Osteoblast (primary cell): ENCODE results near the gene CTLA4. TPM values are rescaled to one million over a fixed set of nuclear protein-coding genes. Genes with fewer than 3 reads are reported as not detected.
A peak's percentile ranks its signal among the peaks of the same experiment; 100 is the strongest.

Experiments
- DNase-seq: peaks from one replicate; pipeline ENCODE4 v3.0.0; 2011; ENCODE audit warnings: low spot score, mixed read lengths; ENCODE audit not compliant: insufficient read length; ENCODE audit errors: missing footprints
- H2AFZ ChIP-seq: 2 replicates; pipeline ENCODE4 v1.6.0; 2011; ENCODE audit warnings: mild to moderate bottlenecking, low read length
- H3K27ac ChIP-seq: 2 replicates; pipeline ENCODE4 v1.5.1; 2011; ENCODE audit warnings: mild to moderate bottlenecking, low read depth, low read length, moderate library complexity
- H3K27me3 ChIP-seq: 2 replicates; pipeline ENCODE4 v1.6.0; 2012; ENCODE audit warnings: mild to moderate bottlenecking, control low read depth, inconsistent platforms, low read length, moderate library complexity; ENCODE audit not compliant: insufficient read depth
- H3K36me3 ChIP-seq: 2 replicates; pipeline ENCODE4 v1.5.1; 2011; ENCODE audit warnings: mild to moderate bottlenecking, low read length, control low read depth, moderate library complexity; ENCODE audit not compliant: insufficient read depth
- H3K4me1 ChIP-seq: 2 replicates; pipeline ENCODE4 v1.5.1; 2011; ENCODE audit warnings: mild to moderate bottlenecking, low read length, control low read depth, moderate library complexity; ENCODE audit not compliant: insufficient read depth
- H3K4me2 ChIP-seq: 2 replicates; pipeline ENCODE4 v1.6.0; 2011; ENCODE audit warnings: mild to moderate bottlenecking, low read length; ENCODE audit not compliant: insufficient read depth
- H3K4me3 ChIP-seq: fragments of 200-600 bp; sonication (generic); 3 replicates; pipeline ENCODE4 v1.5.1; 2012; ENCODE audit warnings: mild to moderate bottlenecking, low read length, inconsistent platforms; ENCODE audit not compliant: insufficient read depth
- H3K79me2 ChIP-seq: 2 replicates; pipeline ENCODE4 v1.6.0; 2012; ENCODE audit warnings: mild to moderate bottlenecking, low read length, control low read depth, inconsistent platforms; ENCODE audit not compliant: insufficient read depth
- H3K9me3 ChIP-seq: 2 replicates; pipeline ENCODE4 v1.5.1; 2011; ENCODE audit warnings: low read depth, low read length, control low read depth
- H4K20me1 ChIP-seq: 2 replicates; pipeline ENCODE4 v1.6.0; 2012; ENCODE audit warnings: mild to moderate bottlenecking, low read length, control low read depth; ENCODE audit not compliant: insufficient read depth
- CTCF ChIP-seq: IDR thresholded peaks from 2 replicates; pipeline ENCODE4 v1.5.1; 2011; ENCODE audit warnings: mild to moderate bottlenecking, low read depth, low read length, moderate library complexity; ENCODE audit errors: extremely low read depth
- total RNA-seq: library from RNA; depleted of rRNA; stranded (reverse); fragments of >200 nt; gene quantifications from 2 replicates; pipeline ENCODE4 v1.2.3, GENCODE V29; 2012

Gene CTLA4
- total RNA-seq, 1 donor, result not detected

GRCh38 chr2:203909261-203909967, 41.8 kb downstream of the CTLA4 start:
- H3K79me2 ChIP-seq, result no peaks in the 10 kb centered on the region
- no peaks in the 10 kb centered on the region for H3K27me3 ChIP-seq
- H3K4me2 ChIP-seq, result peak overlapping the region; percentile 91
- DNase-seq, result peak; percentile 85
- H3K27ac ChIP-seq, result peak overlapping the region; percentile 77
- peak; percentile 94 for TF ChIP-seq CTCF
- H3K4me1 ChIP-seq, result peaks cover 31% of the 10 kb centered on the region
- H4K20me1 ChIP-seq, result no peaks in the 10 kb centered on the region
- peak overlapping the region; percentile 92 for H2AFZ ChIP-seq
- peak overlapping the region; percentile 64 for H3K4me3 ChIP-seq
- no peaks in the 10 kb centered on the region for H3K36me3 ChIP-seq
- no peaks in the 10 kb centered on the region for H3K9me3 ChIP-seq

DNA sequence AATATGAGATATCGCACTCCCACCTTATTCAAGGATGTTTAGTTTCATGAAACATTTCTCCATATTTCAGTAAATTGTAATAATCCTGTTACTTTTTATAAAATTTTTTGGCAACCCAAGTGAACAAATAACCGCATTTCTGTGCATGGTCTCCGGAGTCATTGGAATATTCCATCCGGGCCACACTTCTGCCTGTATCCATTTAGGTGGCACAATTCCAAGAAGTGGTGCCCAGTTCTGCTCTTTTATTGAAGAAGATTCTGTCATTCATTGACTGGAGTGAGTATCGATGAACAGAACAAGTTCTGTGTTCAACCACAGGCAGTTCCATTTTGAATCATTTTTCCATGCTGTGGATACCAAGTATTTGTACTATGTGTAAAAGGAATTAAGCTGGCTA, 42.4 kb downstream of the CTLA4 start:
- Histone ChIP-seq H3K27me3 (no peaks in the 10 kb centered on the region), H3K4me3 (peak overlapping the region; percentile 64), H3K4me2 (peak overlapping the region; percentile 91), H3K4me1 (peaks cover 34% of the 10 kb centered on the region), H3K79me2 (no peaks in the 10 kb centered on the region), H3K9me3 (no peaks in the 10 kb centered on the region), H3K27ac (peak overlapping the region; percentile 77), H2AFZ (peak overlapping the region; percentile 92), H4K20me1 (no peaks in the 10 kb centered on the region), H3K36me3 (no peaks in the 10 kb centered on the region)
- no peak for TF ChIP-seq CTCF
- peak; percentile 73 for DNase-seq

DNA sequence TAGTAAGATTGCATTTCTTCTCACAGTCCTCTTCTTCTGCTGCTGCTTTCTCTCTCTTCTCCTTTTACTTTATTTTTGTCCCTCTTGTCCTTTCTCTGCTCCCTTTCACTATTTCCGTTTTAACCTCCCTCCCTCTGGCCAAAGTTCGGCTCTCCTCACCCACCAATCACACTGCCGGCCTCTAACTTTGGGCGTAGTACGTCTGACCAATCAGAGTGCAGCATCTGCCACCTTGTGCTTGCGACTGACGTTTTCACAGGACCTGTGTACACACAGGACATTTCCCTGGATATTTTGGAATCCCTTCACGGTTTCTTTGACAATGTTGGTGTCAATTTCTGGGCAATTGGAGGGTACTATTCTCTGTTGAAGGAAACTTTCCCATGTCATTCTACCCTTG, 46.4 kb downstream of the CTLA4 start:
- H2AFZ ChIP-seq, result peak overlapping the region; percentile 80
- no peaks in the 10 kb centered on the region for H3K9me3 ChIP-seq
- H3K27ac ChIP-seq, result no peak overlapping the region
- no peaks in the 10 kb centered on the region for H3K27me3 ChIP-seq
- H3K4me1 ChIP-seq, result peaks cover 26% of the 10 kb centered on the region
- peak; percentile 76 for DNase-seq
- no peaks in the 10 kb centered on the region for H3K79me2 ChIP-seq
- peak overlapping the region; percentile 86 for H3K4me2 ChIP-seq
- no peaks in the 10 kb centered on the region for H3K36me3 ChIP-seq
- H3K4me3 ChIP-seq, result peak overlapping the region; percentile 60
- no peak for TF ChIP-seq CTCF
- no peaks in the 10 kb centered on the region for H4K20me1 ChIP-seq

GRCh38 chr2:203914546-203915182, 47.1 kb downstream of the CTLA4 start:
- peak overlapping the region; percentile 60 for H3K4me3 ChIP-seq
- no peaks in the 10 kb centered on the region for H3K9me3 ChIP-seq
- H3K4me2 ChIP-seq, result peak overlapping the region; percentile 86
- H2AFZ ChIP-seq, result peak overlapping the region; percentile 62
- H3K36me3 ChIP-seq, result no peaks in the 10 kb centered on the region
- H4K20me1 ChIP-seq, result no peaks in the 10 kb centered on the region
- no peak for TF ChIP-seq CTCF
- DNase-seq, result peak; percentile 67
- H3K27me3 ChIP-seq, result no peaks in the 10 kb centered on the region
- H3K27ac ChIP-seq, result no peak overlapping the region
- no peaks in the 10 kb centered on the region for H3K79me2 ChIP-seq
- peaks cover 19% of the 10 kb centered on the region for H3K4me1 ChIP-seq
